Measurements from ENCODE around the gene DSC2. TPM values are rescaled to one million over a fixed set of nuclear protein-coding genes. Genes with fewer than 3 reads are reported as not detected.

Gene DSC2
- total and polyA plus RNA-seq, 2 donors (not counting 3 experiments of a cell fraction or from before 2014, with no cell fraction given), result under 0.01 TPM; not detected in 1

GRCh38 chr18:31064130-31064529 lies 38.1 kb downstream of the DSC2 start:
- Histone ChIP-seq H3K27me3 (ENCODE audit: control insufficient read depth in 2 of 2, insufficient read depth in 2 of 2, low read length in 2 of 2) (no peaks in the 10 kb centered on the region), H3K9me3 (replicated peaks; ENCODE audit: control insufficient read depth, insufficient read depth, low read length) (no peaks in the 10 kb centered on the region), H3K4me1 (ENCODE audit: control insufficient read depth, extremely low read depth, insufficient read depth, low read length) (no peaks in the 10 kb centered on the region), H3K9me1 (replicated peaks; ENCODE audit: control insufficient read depth, extremely low read depth, insufficient read depth, low read length) (no peaks in the 10 kb centered on the region), H3K36me3 (ENCODE audit: control insufficient read depth in 2 of 2, extremely low read depth in 1 of 2, insufficient read depth in 2 of 2, low read length in 2 of 2) (no peaks in the 10 kb centered on the region), H3K4me3 (replicated peaks in 1 of 3; ENCODE audit: insufficient read depth in 1 of 3, low read depth in 1 of 3, low read length in 3 of 3) (no peak overlapping the region), H4K20me1 (replicated peaks; ENCODE audit: control insufficient read depth, extremely low read depth, insufficient read depth, low read length) (no peaks in the 10 kb centered on the region), H2AFZ (ENCODE audit: low read depth, low read length) (no peak overlapping the region), H3K79me2 (ENCODE audit: control insufficient read depth, insufficient read depth, low read length) (no peaks in the 10 kb centered on the region), H3K27ac (ENCODE audit: insufficient read depth, low read depth, low read length) (no peak overlapping the region), H3K9ac (replicated peaks; ENCODE audit: extremely low read depth, insufficient read depth, low read length) (no peak overlapping the region), H3K4me2 (ENCODE audit: insufficient read depth, low read length) (no peak overlapping the region)
- dilution Hi-C loops (cut with MboI; ENCODE audit: extremely low pct_ligation_motif_present, low sequenced_read_pairs), result no loop called here
- intact Hi-C loops (cut with micrococcal nuclease), result no loop called here
- DNase-seq (ENCODE audit: low read depth, low spot score) (no peak), FAIRE-seq (no peak)
- TF ChIP-seq POLR2AphosphoS5 (IDR thresholded peaks at IDR 0.05; ENCODE audit: insufficient read depth, low read depth, low read length) (no peak), EZH2 (IDR thresholded peaks at IDR 0.05; ENCODE audit: borderline replicate concordance, low read depth, low read length, severe bottlenecking) (no peak), POLR2A (IDR thresholded peaks at IDR 0.05; ENCODE audit: low read depth, low read length) (no peak), JUN (IDR thresholded peaks at IDR 0.05; ENCODE audit: borderline replicate concordance, insufficient read depth, insufficient read length, low read depth) (no peak)
- TF ChIP-seq, protein P1, sequence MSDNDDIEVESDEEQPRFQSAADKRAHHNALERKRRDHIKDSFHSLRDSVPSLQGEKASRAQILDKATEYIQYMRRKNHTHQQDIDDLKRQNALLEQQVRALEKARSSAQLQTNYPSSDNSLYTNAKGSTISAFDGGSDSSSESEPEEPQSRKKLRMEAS (IDR thresholded peaks at IDR 0.05; ENCODE audit: insufficient read depth, insufficient read length), result no peak
- TF ChIP-seq, protein P2, sequence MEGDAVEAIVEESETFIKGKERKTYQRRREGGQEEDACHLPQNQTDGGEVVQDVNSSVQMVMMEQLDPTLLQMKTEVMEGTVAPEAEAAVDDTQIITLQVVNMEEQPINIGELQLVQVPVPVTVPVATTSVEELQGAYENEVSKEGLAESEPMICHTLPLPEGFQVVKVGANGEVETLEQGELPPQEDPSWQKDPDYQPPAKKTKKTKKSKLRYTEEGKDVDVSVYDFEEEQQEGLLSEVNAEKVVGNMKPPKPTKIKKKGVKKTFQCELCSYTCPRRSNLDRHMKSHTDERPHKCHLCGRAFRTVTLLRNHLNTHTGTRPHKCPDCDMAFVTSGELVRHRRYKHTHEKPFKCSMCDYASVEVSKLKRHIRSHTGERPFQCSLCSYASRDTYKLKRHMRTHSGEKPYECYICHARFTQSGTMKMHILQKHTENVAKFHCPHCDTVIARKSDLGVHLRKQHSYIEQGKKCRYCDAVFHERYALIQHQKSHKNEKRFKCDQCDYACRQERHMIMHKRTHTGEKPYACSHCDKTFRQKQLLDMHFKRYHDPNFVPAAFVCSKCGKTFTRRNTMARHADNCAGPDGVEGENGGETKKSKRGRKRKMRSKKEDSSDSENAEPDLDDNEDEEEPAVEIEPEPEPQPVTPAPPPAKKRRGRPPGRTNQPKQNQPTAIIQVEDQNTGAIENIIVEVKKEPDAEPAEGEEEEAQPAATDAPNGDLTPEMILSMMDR (IDR thresholded peaks at IDR 0.05; ENCODE audit: extremely low read depth in 1 of 2, insufficient read depth in 1 of 2, low read depth in 1 of 2, low read length in 2 of 2), result no peak
- no TSS peak for BruUV-seq (replicated peaks)
- ChIA-PET CTCF (no interaction called here), POLR2A (no interaction called here)

DNA sequence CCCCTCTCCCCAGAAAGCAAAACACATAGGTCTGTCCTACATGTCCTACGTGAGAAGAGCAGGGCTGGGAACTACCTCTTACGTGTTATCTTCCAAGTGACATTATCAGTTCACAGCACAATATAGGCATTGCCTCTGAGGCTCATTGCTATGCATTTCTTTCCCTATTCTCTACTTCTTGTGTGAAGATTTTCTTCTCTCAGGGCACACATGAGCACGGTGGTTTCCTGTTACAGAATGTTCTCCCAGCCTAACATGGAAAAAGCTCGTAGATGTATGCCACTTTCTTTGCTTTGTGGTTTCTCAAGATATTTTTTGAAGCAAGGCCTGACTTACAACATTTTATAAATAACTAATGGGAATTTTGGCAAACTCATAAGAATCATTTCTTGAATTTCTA lies 40.3 kb downstream of the DSC2 start:
- Histone ChIP-seq H3K9me1 (replicated peaks; ENCODE audit: control insufficient read depth, extremely low read depth, insufficient read depth, low read length) (no peaks in the 10 kb centered on the region), H3K9ac (replicated peaks; ENCODE audit: extremely low read depth, insufficient read depth, low read length) (no peak overlapping the region)

More for the DNA sequence above, 40.3 kb downstream of the DSC2 start:
- Histone ChIP-seq H2AFZ (ENCODE audit: low read depth, low read length) (no peak overlapping the region), H3K27ac (ENCODE audit: insufficient read depth, low read depth, low read length) (no peak overlapping the region), H3K36me3 (ENCODE audit: control insufficient read depth in 2 of 2, extremely low read depth in 1 of 2, insufficient read depth in 2 of 2, low read length in 2 of 2) (no peaks in the 10 kb centered on the region), H4K20me1 (replicated peaks; ENCODE audit: control insufficient read depth, extremely low read depth, insufficient read depth, low read length) (no peaks in the 10 kb centered on the region), H3K4me2 (ENCODE audit: insufficient read depth, low read length) (no peak overlapping the region), H3K9me3 (replicated peaks; ENCODE audit: control insufficient read depth, insufficient read depth, low read length) (no peaks in the 10 kb centered on the region), H3K79me2 (ENCODE audit: control insufficient read depth, insufficient read depth, low read length) (no peaks in the 10 kb centered on the region), H3K27me3 (ENCODE audit: control insufficient read depth in 2 of 2, insufficient read depth in 2 of 2, low read length in 2 of 2) (no peaks in the 10 kb centered on the region), H3K4me3 (replicated peaks in 1 of 3; ENCODE audit: insufficient read depth in 1 of 3, low read depth in 1 of 3, low read length in 3 of 3) (no peak overlapping the region), H3K4me1 (ENCODE audit: control insufficient read depth, extremely low read depth, insufficient read depth, low read length) (no peaks in the 10 kb centered on the region)
- ChIA-PET CTCF (no interaction called here), POLR2A (no interaction called here)
- DNase-seq (ENCODE audit: low read depth, low spot score), result no peak
- dilution Hi-C loops (cut with MboI; ENCODE audit: extremely low pct_ligation_motif_present, low sequenced_read_pairs), result no loop called here
- BruUV-seq (replicated peaks), result no TSS peak
- FAIRE-seq, result no peak
- TF ChIP-seq POLR2A (IDR thresholded peaks at IDR 0.05; ENCODE audit: low read depth, low read length), result no peak
- no peak for TF ChIP-seq MYC (IDR thresholded peaks at IDR 0.05; ENCODE audit: low read depth, low read length)
- no peak for TF ChIP-seq POLR2AphosphoS5 (IDR thresholded peaks at IDR 0.05; ENCODE audit: insufficient read depth, low read depth, low read length)
- TF ChIP-seq, protein P1 (IDR thresholded peaks at IDR 0.05; ENCODE audit: insufficient read depth, insufficient read length), result no peak
- TF ChIP-seq, protein P2 (IDR thresholded peaks at IDR 0.05; ENCODE audit: extremely low read depth in 1 of 2, insufficient read depth in 1 of 2, low read depth in 1 of 2, low read length in 2 of 2), result no peak
- no peak for TF ChIP-seq EZH2 (IDR thresholded peaks at IDR 0.05; ENCODE audit: borderline replicate concordance, low read depth, low read length, severe bottlenecking)
- TF ChIP-seq JUN (IDR thresholded peaks at IDR 0.05; ENCODE audit: borderline replicate concordance, insufficient read depth, insufficient read length, low read depth), result no peak
- no peak for TF ChIP-seq GATA2 (IDR thresholded peaks at IDR 0.05; ENCODE audit: insufficient read depth, insufficient read length, low read depth, low read length)
- no peak for TF ChIP-seq FOS (IDR thresholded peaks at IDR 0.05; ENCODE audit: borderline replicate concordance, insufficient read depth, low read length)
- intact Hi-C loops (cut with micrococcal nuclease), result no loop called here
